ENCODE data around the gene CEND1.

Gene CEND1

GRCh38 chr11:794766-795633 lies 5.1 kb upstream of the CEND1 start:
- DNase-seq (ENCODE audit: low read depth in 2 of 2) = no peak

GRCh38 chr11:794013-794765 lies 4.3 kb upstream of the CEND1 start:
- no peak for DNase-seq (ENCODE audit: low read depth in 2 of 2)

- no peak for DNase-seq (ENCODE audit: low read depth in 2 of 2)
These were observed 3.7 kb upstream of the CEND1 start for GRCh38 chr11:793556-793955.

- DNase-seq (ENCODE audit: low read depth in 2 of 2) = no peak
These were observed 3.0 kb upstream of the CEND1 start for GRCh38 chr11:792873-793272.

GRCh38 chr11:792535-792821 lies 2.6 kb upstream of the CEND1 start:
- no peak for DNase-seq (ENCODE audit: low read depth in 2 of 2)

- DNase-seq (ENCODE audit: low read depth in 2 of 2) = no peak
These were observed 2.0 kb upstream of the CEND1 start for GRCh38 chr11:791658-792534.

- DNase-seq (ENCODE audit: low read depth in 2 of 2) = no peak
These were observed 1.1 kb upstream of the CEND1 start for GRCh38 chr11:790721-791564.

- no peak for DNase-seq (ENCODE audit: low read depth in 2 of 2)
These were observed 643 bp downstream of the CEND1 start for GRCh38 chr11:788953-789940.

- DNase-seq (ENCODE audit: low read depth in 2 of 2) = no peak
These were observed 1.8 kb downstream of the CEND1 start for GRCh38 chr11:788009-788640.

GRCh38 chr11:787084-787675 lies 2.7 kb downstream of the CEND1 start:
- DNase-seq (ENCODE audit: low read depth in 2 of 2) = no peak

- no peak for DNase-seq (ENCODE audit: low read depth in 2 of 2)
These were observed 3.4 kb downstream of the CEND1 start for GRCh38 chr11:786235-787083.

- DNase-seq (ENCODE audit: low read depth in 2 of 2) = no peak
These were observed 6.3 kb downstream of the CEND1 start for GRCh38 chr11:783581-784015.

- no peak for DNase-seq (ENCODE audit: low read depth in 2 of 2)
These were observed 7.4 kb downstream of the CEND1 start for GRCh38 chr11:782264-783174.

GRCh38 chr11:779955-780532 lies 9.8 kb downstream of the CEND1 start:
- DNase-seq (ENCODE audit: low read depth in 2 of 2) = no peak

- no peak for DNase-seq (ENCODE audit: low read depth in 2 of 2)
These were observed 10.6 kb downstream of the CEND1 start for GRCh38 chr11:778976-779954.
